DND-41 (cell line): ENCODE results near the gene TAOK2.

Experiments used
- ATAC-seq: fragments of 200-7000 bp; cut with Tn5 transposase; 3 replicates; pipeline ENCODE4 v1.9.1; 2021; ENCODE audit warnings: low read depth; ENCODE audit not compliant: insufficient read depth
- DNase-seq: peaks from one replicate; pipeline ENCODE4 v3.0.0-alpha.2; 2020
- H2AFZ ChIP-seq: 2 replicates; pipeline ENCODE4 v1.6.0; 2012; ENCODE audit warnings: low read depth, low read length
- H3K27ac ChIP-seq: 2 replicates; pipeline ENCODE4 v1.5.1; 2012; ENCODE audit warnings: low read length, inconsistent platforms
- H3K27me3 ChIP-seq: fragments of 200-600 bp; sonication (generic); 2 replicates; pipeline ENCODE4 v1.6.0; 2012; ENCODE audit warnings: low read length, mild to moderate bottlenecking, inconsistent platforms; ENCODE audit not compliant: insufficient read depth, poor library complexity
- H3K36me3 ChIP-seq: 2 replicates; pipeline ENCODE4 v1.5.1; 2012; ENCODE audit warnings: low read length, inconsistent platforms; ENCODE audit not compliant: insufficient read depth
- H3K4me1 ChIP-seq: 2 replicates; pipeline ENCODE4 v1.5.1; 2012; ENCODE audit warnings: mild to moderate bottlenecking, low read length; ENCODE audit not compliant: insufficient read depth
- H3K4me2 ChIP-seq: 2 replicates; pipeline ENCODE4 v1.6.0; 2012; ENCODE audit warnings: mild to moderate bottlenecking, moderate library complexity, low read length, inconsistent platforms; ENCODE audit not compliant: insufficient read depth
- H3K4me3 ChIP-seq, 2 experiments: fragments of 200-600 bp in 1 of 2; shearing (Covaris generic) in 1 of 2; 2 replicates each; pipeline ENCODE4 v1.5.1; 2012 to 2016; ENCODE audit warnings: inconsistent platforms in 2 of 2, low read length in 2 of 2, mild to moderate bottlenecking in 2 of 2, low read depth in 1 of 2, moderate library complexity in 1 of 2
- H3K79me2 ChIP-seq: 2 replicates; pipeline ENCODE4 v1.6.0; 2012; ENCODE audit warnings: low read length, inconsistent platforms; ENCODE audit not compliant: insufficient read depth
- H3K9ac ChIP-seq: 2 replicates; pipeline ENCODE4 v1.6.0; 2012; ENCODE audit warnings: low read depth, mild to moderate bottlenecking, inconsistent platforms, low read length, moderate library complexity
- H3K9me3 ChIP-seq: 2 replicates; pipeline ENCODE4 v1.5.1; 2012; ENCODE audit warnings: low read length, moderate library complexity, mild to moderate bottlenecking, inconsistent platforms; ENCODE audit not compliant: insufficient read depth, severe bottlenecking
- H4K20me1 ChIP-seq: 2 replicates; pipeline ENCODE4 v1.6.0; 2012; ENCODE audit warnings: low read length; ENCODE audit not compliant: insufficient read depth
- EZH2 ChIP-seq: IDR thresholded peaks from 3 replicates; pipeline ENCODE4 v1.6.1; 2012; ENCODE audit warnings: borderline replicate concordance, low read depth, mild to moderate bottlenecking, moderate library complexity, low read length, inconsistent platforms; ENCODE audit not compliant: severe bottlenecking
- TF ChIP-seq, protein P1 (sequence below): IDR thresholded peaks from 2 replicates; pipeline ENCODE4 v1.5.1; 2012; ENCODE audit warnings: borderline replicate concordance, low read length, moderate library complexity, mild to moderate bottlenecking; ENCODE audit not compliant: poor library complexity, severe bottlenecking; ENCODE audit errors: extremely low read depth

The TAOK2 gene

DNA sequence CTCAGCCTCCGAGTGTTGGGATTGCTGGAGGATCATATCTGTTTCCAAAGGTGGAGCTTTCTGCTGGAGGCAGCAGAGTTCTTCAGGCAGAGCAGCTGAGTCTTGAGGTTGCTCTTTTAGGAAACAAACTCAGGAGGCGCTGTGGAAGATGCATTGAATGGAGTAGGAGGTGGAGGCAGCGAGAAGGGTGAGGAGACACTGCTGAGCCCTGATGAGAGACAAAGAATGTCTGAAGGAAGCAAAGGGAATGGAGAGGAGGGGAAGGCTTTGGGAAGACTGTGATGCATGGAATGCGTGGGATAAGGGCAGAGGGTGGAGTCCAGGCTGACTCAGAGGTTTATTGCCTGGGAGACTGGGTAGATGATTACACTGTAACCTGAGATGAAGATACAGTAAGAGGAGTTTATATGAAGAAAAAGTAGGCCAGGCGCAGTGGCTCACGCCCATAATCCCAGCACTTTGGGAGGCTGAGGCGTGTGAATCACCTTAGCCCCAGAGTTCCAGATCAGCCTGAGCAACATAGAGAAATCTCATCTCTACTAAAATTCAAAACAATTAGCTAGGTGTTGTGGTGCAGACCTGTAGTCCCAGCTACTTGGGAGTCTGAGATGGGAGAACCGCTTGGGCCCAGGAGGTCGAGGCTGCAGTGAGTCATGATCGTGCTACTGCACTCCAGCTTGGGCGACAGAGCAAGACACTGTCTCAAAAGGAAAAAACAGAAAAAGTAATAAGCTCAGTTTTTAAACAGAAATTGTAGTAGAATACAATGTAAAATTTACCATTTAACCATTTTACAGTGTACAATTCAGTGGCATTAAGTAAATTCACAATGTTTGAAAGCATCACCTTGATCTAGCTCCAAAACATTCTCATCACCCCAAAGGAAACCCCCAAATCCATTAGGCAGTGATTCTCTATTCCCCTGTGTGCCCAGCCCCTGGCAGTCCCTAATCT, 29.5 kb upstream of the TAOK2 start:
- no peaks in the 10 kb centered on the region for H3K9me3 ChIP-seq
- H3K27ac ChIP-seq = no peak overlapping the region
- no peak overlapping the region for H3K4me3 ChIP-seq
- H3K4me1 ChIP-seq = no peaks in the 10 kb centered on the region
- H2AFZ ChIP-seq = no peak overlapping the region
- no peaks in the 10 kb centered on the region for H3K79me2 ChIP-seq
- no peak overlapping the region for H3K4me2 ChIP-seq
- H3K36me3 ChIP-seq = no peaks in the 10 kb centered on the region
- TF ChIP-seq, protein P1, sequence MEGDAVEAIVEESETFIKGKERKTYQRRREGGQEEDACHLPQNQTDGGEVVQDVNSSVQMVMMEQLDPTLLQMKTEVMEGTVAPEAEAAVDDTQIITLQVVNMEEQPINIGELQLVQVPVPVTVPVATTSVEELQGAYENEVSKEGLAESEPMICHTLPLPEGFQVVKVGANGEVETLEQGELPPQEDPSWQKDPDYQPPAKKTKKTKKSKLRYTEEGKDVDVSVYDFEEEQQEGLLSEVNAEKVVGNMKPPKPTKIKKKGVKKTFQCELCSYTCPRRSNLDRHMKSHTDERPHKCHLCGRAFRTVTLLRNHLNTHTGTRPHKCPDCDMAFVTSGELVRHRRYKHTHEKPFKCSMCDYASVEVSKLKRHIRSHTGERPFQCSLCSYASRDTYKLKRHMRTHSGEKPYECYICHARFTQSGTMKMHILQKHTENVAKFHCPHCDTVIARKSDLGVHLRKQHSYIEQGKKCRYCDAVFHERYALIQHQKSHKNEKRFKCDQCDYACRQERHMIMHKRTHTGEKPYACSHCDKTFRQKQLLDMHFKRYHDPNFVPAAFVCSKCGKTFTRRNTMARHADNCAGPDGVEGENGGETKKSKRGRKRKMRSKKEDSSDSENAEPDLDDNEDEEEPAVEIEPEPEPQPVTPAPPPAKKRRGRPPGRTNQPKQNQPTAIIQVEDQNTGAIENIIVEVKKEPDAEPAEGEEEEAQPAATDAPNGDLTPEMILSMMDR = peak; percentile 27
- no peak for TF ChIP-seq EZH2
- DNase-seq (no peak), ATAC-seq (no peak)
- H4K20me1 ChIP-seq = no peaks in the 10 kb centered on the region
- H3K9ac ChIP-seq = no peak overlapping the region
- no peaks in the 10 kb centered on the region for H3K27me3 ChIP-seq

DNA sequence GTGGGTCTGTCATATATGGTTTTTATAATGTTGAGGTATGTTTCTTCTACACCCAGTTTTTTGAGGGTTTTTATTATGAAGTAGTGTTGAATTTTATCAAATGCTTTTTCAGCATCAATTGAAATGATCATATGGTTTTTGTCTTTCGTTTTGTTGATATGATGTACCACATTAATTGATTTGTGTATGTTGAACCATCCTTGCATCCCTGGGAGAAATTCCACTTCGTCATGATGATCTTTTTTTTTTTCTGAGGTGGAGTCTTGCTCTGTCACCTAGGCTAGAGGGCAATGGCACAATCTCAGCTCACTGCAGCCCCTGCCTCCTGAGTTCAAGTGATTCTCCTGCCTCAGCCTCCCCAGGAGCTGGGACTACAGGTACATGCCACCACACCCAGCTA, 25.8 kb upstream of the TAOK2 start:
- no peaks in the 10 kb centered on the region for H3K36me3 ChIP-seq
- no peak overlapping the region for H3K27ac ChIP-seq
- DNase-seq (no peak), ATAC-seq (no peak)
- no peaks in the 10 kb centered on the region for H3K9me3 ChIP-seq
- no peaks in the 10 kb centered on the region for H3K4me1 ChIP-seq
- H3K27me3 ChIP-seq = no peaks in the 10 kb centered on the region
- H2AFZ ChIP-seq = no peak overlapping the region
- H3K9ac ChIP-seq = no peak overlapping the region
- no peak for TF ChIP-seq EZH2
- TF ChIP-seq, protein P1 = no peak
- no peak overlapping the region for H3K4me3 ChIP-seq
- no peaks in the 10 kb centered on the region for H4K20me1 ChIP-seq
- no peaks in the 10 kb centered on the region for H3K79me2 ChIP-seq
- no peak overlapping the region for H3K4me2 ChIP-seq

DNA sequence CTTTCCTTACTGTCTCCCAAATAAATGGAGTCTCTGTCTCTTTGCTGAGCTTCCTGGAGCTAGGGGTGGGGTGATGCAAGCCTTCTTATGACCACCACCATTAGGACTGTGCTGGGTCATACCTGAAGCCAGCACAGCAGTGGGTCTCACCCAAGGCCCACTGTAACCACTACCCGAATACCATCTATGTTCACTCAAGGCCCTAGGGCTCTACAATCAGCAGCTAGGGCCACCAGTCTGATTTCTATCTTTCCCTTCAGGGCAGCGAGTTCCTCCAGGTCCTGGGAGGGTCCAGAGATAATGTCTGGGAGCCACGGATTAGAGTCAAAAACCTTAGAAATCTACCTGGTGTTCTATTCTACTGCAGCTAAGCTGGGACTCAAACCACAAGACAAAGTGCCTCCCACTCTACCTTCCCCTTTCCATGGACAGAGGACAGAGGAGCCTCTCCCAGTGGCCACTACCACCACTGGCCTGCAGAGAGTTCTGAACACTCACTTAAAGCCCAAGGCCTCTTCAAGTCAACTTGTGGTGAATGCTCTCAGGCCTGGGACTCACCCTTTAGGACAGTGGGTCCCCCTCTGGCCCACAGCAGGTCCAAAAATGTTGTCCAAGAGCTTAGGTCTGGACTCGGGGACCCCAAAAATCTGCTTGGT, 22.7 kb upstream of the TAOK2 start:
- no peak for DNase-seq
- Histone ChIP-seq H4K20me1 (no peaks in the 10 kb centered on the region), H2AFZ (no peak overlapping the region), H3K79me2 (no peaks in the 10 kb centered on the region), H3K36me3 (no peaks in the 10 kb centered on the region), H3K27me3 (no peaks in the 10 kb centered on the region), H3K4me1 (no peaks in the 10 kb centered on the region), H3K9ac (no peak overlapping the region), H3K27ac (no peak overlapping the region), H3K4me2 (no peak overlapping the region), H3K4me3 (no peak overlapping the region), H3K9me3 (no peaks in the 10 kb centered on the region)
- no peak for TF ChIP-seq EZH2
- TF ChIP-seq, protein P1 = no peak
- ATAC-seq = no peak
